A673 (cell line): ENCODE data around the gene RBBP6. TPM values are rescaled to one million over a fixed set of nuclear protein-coding genes. Genes with fewer than 3 reads are reported as not detected.

Experiments used
- BruUV-seq: library from RNA; stranded (reverse); fragments of 400-500 nt; replicated peaks from 2 replicates; lab custom pipeline; 2021; lab: Mats Ljungman, UMichigan
- CTCF ChIA-PET: fragments of 300-600 bp; sonication (Branson Sonifier 250); formaldehyde crosslinking; loops from one replicate; lab custom pipeline; 2022; ENCODE audit warnings: antibody characterized with exemption; lab: Charles Lee
- POLR2A ChIA-PET: fragments of 300-600 bp; sonication (Branson Sonifier 250); formaldehyde crosslinking; loops from one replicate; lab custom pipeline; 2022; ENCODE audit warnings: antibody characterized with exemption; ENCODE audit not compliant: low non-redundant PET; lab: Charles Lee
- DNase-seq: peaks from one replicate; pipeline ENCODE4 v3.0.0-alpha.2; 2015; ENCODE audit warnings: low spot score
- H3K27ac ChIP-seq: fragments of 200-600 bp; sonication (generic); 2 replicates; pipeline ENCODE4 v1.5.1; 2016; ENCODE audit warnings: mixed run types, low read depth, mild to moderate bottlenecking, mixed read lengths, antibody characterized with exemption, low read length; ENCODE audit not compliant: poor library complexity, severe bottlenecking
- H3K27me3 ChIP-seq: fragments of 200-600 bp; sonication (generic); replicated peaks from 2 replicates; pipeline ENCODE4 v1.6.1; 2017; ENCODE audit warnings: mixed run types, low read depth, mild to moderate bottlenecking, mixed read lengths, antibody characterized with exemption, low read length; ENCODE audit not compliant: insufficient read depth, poor library complexity
- H3K36me3 ChIP-seq: fragments of 200-600 bp; sonication (generic); 2 replicates; pipeline ENCODE4 v1.6.1; 2016; ENCODE audit warnings: mixed run types, mild to moderate bottlenecking, mixed read lengths, antibody characterized with exemption, low read length; ENCODE audit not compliant: insufficient read depth, poor library complexity, severe bottlenecking
- H3K4me1 ChIP-seq: fragments of 200-600 bp; sonication (generic); 2 replicates; pipeline ENCODE4 v1.6.1; 2017; ENCODE audit warnings: mixed run types, mild to moderate bottlenecking, mixed read lengths, antibody characterized with exemption, low read length; ENCODE audit not compliant: insufficient read depth, poor library complexity, severe bottlenecking
- H3K4me3 ChIP-seq: fragments of 200-600 bp; sonication (generic); 2 replicates; pipeline ENCODE4 v1.5.1; 2016; ENCODE audit warnings: low read depth, mixed run types, mild to moderate bottlenecking, mixed read lengths, low read length; ENCODE audit not compliant: poor library complexity, severe bottlenecking
- H3K9me3 ChIP-seq: fragments of 200-600 bp; sonication (generic); 2 replicates; pipeline ENCODE4 v1.6.1; 2016; ENCODE audit warnings: mixed run types, low read depth, mild to moderate bottlenecking, mixed read lengths, antibody characterized with exemption, low read length; ENCODE audit not compliant: poor library complexity, severe bottlenecking
- EZH2 ChIP-seq: fragments of 200-600 bp; sonication (generic); IDR thresholded peaks from 2 replicates; pipeline ENCODE4 v1.6.1; 2017; ENCODE audit warnings: borderline replicate concordance, low read depth, mild to moderate bottlenecking, mixed read lengths, antibody characterized with exemption, low read length; ENCODE audit not compliant: poor library complexity, severe bottlenecking
- intact Hi-C: fragments of 100-400 bp; cut with micrococcal nuclease; formaldehyde crosslinking; loops from one replicate; pipeline ENCODE4 v1.10.0; 2022; ENCODE audit not compliant: unreplicated experiment
- total RNA-seq: library from RNA; stranded (reverse); gene quantifications from 2 replicates; pipeline ENCODE4 v1.2.3, GENCODE V29; 2021
- TF ChIP-seq, protein P1 (sequence below): fragments of 300-800, 200-600 bp; sonication (generic); conservative IDR thresholded peaks from 2 replicates; pipeline ENCODE4 v1.5.1; 2017; ENCODE audit warnings: low read depth, mild to moderate bottlenecking, antibody characterized with exemption, low read length, moderate library complexity, mixed read lengths

The RBBP6 gene
- total RNA-seq, 1 experiment from 2014 or later = 78.9 TPM

DNA sequence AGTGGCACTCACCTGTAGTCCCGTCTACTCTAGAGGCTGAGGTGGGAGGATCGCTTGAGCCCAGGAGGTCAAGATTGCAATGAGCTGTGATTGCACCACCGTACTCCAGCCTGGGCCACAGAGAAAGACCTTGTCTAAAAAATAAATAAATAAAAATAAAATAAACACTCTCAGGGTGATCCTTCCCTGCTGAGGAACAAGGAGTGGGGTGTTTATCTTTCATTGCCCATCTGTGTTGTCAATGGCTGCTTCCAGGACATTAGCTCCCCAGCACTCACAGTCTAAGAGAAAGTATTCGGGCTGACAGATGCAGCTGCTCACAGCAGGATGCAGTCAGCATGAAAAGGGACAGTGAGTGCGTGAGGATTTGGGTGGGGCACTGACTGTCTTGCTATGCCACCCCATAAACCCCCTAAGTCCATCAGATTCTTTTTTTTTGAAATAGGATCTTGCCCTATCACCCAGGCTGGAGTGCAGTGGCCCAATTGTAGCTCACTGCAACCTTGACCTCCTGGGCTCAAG lies 31.3 kb upstream of the RBBP6 start:
- no peak overlapping the region for H3K4me3 ChIP-seq
- H3K4me1 ChIP-seq = peaks cover 33% of the 10 kb centered on the region
- DNase-seq = peak; percentile 26
- intact Hi-C loops = no loop called here
- TF ChIP-seq, protein P1, sequence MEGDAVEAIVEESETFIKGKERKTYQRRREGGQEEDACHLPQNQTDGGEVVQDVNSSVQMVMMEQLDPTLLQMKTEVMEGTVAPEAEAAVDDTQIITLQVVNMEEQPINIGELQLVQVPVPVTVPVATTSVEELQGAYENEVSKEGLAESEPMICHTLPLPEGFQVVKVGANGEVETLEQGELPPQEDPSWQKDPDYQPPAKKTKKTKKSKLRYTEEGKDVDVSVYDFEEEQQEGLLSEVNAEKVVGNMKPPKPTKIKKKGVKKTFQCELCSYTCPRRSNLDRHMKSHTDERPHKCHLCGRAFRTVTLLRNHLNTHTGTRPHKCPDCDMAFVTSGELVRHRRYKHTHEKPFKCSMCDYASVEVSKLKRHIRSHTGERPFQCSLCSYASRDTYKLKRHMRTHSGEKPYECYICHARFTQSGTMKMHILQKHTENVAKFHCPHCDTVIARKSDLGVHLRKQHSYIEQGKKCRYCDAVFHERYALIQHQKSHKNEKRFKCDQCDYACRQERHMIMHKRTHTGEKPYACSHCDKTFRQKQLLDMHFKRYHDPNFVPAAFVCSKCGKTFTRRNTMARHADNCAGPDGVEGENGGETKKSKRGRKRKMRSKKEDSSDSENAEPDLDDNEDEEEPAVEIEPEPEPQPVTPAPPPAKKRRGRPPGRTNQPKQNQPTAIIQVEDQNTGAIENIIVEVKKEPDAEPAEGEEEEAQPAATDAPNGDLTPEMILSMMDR = no peak
- no peak for TF ChIP-seq EZH2
- no peak overlapping the region for H3K27ac ChIP-seq
- CTCF ChIA-PET = interaction anchor here (0.6 to 1.5 kb wide), 3 partner anchors 8 to 466 kb away, joined by 3 to 4 read pairs (median 4); no protein-coding TSS in a partner anchor
- H3K36me3 ChIP-seq = no peaks in the 10 kb centered on the region
- H3K9me3 ChIP-seq = no peaks in the 10 kb centered on the region
- POLR2A ChIA-PET = no interaction called here
- no TSS peak for BruUV-seq
- H3K27me3 ChIP-seq = no peaks in the 10 kb centered on the region

DNA sequence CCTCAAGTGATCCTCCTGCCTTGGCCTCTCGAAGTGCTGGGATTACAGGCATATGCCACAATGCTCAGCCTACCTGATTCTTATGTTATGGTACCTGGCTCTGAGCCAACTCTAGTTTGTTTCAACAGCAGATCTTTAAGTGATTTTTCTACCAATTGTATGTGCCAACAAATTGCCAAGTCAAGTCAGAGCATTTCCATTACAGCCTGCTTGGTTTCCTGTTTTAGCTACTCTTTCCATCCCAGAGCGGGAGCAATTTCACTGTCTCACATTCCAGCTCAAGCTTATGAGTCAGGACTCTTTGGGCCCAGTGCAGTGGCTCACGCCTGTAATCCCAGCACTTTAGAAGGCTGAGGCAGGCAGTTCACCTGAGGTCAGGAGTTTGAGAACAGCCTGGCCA lies 30.8 kb upstream of the RBBP6 start:
- Histone ChIP-seq H3K4me3 (no peak overlapping the region), H3K27ac (no peak overlapping the region), H3K27me3 (no peaks in the 10 kb centered on the region), H3K4me1 (peaks cover 27% of the 10 kb centered on the region), H3K36me3 (no peaks in the 10 kb centered on the region), H3K9me3 (no peaks in the 10 kb centered on the region)
- ChIA-PET POLR2A (no interaction called here), CTCF (interaction anchor here (0.6 to 1.5 kb wide), 2 partner anchors 8 to 9 kb away, joined by 4 read pairs; no protein-coding TSS in a partner anchor)
- peak; percentile 61 for DNase-seq
- TF ChIP-seq EZH2 = no peak
- TF ChIP-seq, protein P1 = no peak
- intact Hi-C loops = no loop called here
- BruUV-seq = no TSS peak

DNA sequence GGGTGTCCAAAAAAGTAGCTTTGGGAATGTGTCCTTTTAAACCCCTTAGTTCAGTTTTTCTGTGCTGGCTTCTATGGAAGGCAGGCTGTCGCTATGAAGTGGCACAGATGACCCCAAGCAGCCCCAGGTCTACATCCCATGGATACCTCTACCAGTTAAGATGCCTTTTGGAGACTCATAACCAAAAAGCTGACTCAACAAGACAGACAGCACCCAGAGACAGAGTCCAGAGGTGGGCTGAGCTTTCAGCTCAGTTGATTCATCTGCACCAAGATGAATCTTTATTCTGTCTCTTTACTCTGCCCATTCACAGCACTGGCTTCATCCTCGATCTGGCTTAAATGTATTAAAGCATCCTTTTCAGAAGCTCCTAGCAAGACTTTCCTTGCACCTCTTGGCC lies 29.8 kb upstream of the RBBP6 start:
- intact Hi-C loops = no loop called here

More for the DNA sequence above, 29.8 kb upstream of the RBBP6 start:
- no TSS peak for BruUV-seq
- Histone ChIP-seq H3K9me3 (no peaks in the 10 kb centered on the region), H3K27ac (no peak overlapping the region), H3K4me1 (peaks cover 21% of the 10 kb centered on the region), H3K27me3 (no peaks in the 10 kb centered on the region), H3K4me3 (no peak overlapping the region), H3K36me3 (no peaks in the 10 kb centered on the region)
- ChIA-PET CTCF (no interaction called here), POLR2A (no interaction called here)
- TF ChIP-seq EZH2 = no peak
- TF ChIP-seq, protein P1 = no peak
- DNase-seq = no peak
